Activated B cell treated with CpG ODN at 0.5 μM for 24 hours (primary cell): ENCODE results near the gene AKAP8L. TPM values are rescaled to one million over a fixed set of nuclear protein-coding genes. Genes with fewer than 3 reads are reported as not detected.

Source experiments
- ATAC-seq: fragments of 200-7000 bp; cut with Tn5 transposase; one replicate; pipeline ENCODE4 v1.10.0; 2021; ENCODE audit warnings: low read depth, mild to moderate bottlenecking, moderate library complexity
- CTCF ChIA-PET: fragments of 350-600 bp; sonication (Branson Sonifier 250); formaldehyde crosslinking; loops from one replicate; lab custom pipeline; 2021; ENCODE audit warnings: antibody characterized with exemption; lab: Charles Lee
- POLR2A ChIA-PET: fragments of 350-600 bp; sonication (Branson Sonifier 250); formaldehyde crosslinking; loops from one replicate; lab custom pipeline; 2021; ENCODE audit warnings: antibody characterized with exemption; lab: Charles Lee
- DNase-seq: peaks from one replicate; pipeline ENCODE4 v3.0.0; 2022
- H3K27ac Mint-ChIP-seq: one replicate; pipeline ENCODE4 v1.8.0; 2020; ENCODE audit warnings: mixed read lengths
- H3K27me3 Mint-ChIP-seq: one replicate; pipeline ENCODE4 v1.8.0; 2021; ENCODE audit warnings: mixed read lengths
- H3K36me3 Mint-ChIP-seq: one replicate; pipeline ENCODE4 v1.8.0; 2021; ENCODE audit warnings: low read depth, mixed read lengths
- H3K4me1 Mint-ChIP-seq: one replicate; pipeline ENCODE4 v1.8.0; 2021; ENCODE audit warnings: mixed read lengths
- H3K4me3 Mint-ChIP-seq: one replicate; pipeline ENCODE4 v1.8.0; 2020; ENCODE audit warnings: mild to moderate bottlenecking, mixed read lengths
- H3K9me3 Mint-ChIP-seq: one replicate; pipeline ENCODE4 v1.8.0; 2020; ENCODE audit warnings: mixed read lengths
- intact Hi-C: fragments of 100-400 bp; cut with micrococcal nuclease; formaldehyde crosslinking; loops from one replicate; pipeline ENCODE4 v1.15.1; 2024
- total RNA-seq: library from RNA; stranded (reverse); gene quantifications from 2 replicates; pipeline ENCODE4 v1.2.3, GENCODE V29; 2022
- TF ChIP-seq, protein P1 (sequence below): fragments of 200-600 bp; IDR thresholded peaks from one replicate; pipeline ENCODE4 v1.8.0; 2022; ENCODE audit warnings: antibody characterized with exemption, mild to moderate bottlenecking

AKAP8L gene, protein sequence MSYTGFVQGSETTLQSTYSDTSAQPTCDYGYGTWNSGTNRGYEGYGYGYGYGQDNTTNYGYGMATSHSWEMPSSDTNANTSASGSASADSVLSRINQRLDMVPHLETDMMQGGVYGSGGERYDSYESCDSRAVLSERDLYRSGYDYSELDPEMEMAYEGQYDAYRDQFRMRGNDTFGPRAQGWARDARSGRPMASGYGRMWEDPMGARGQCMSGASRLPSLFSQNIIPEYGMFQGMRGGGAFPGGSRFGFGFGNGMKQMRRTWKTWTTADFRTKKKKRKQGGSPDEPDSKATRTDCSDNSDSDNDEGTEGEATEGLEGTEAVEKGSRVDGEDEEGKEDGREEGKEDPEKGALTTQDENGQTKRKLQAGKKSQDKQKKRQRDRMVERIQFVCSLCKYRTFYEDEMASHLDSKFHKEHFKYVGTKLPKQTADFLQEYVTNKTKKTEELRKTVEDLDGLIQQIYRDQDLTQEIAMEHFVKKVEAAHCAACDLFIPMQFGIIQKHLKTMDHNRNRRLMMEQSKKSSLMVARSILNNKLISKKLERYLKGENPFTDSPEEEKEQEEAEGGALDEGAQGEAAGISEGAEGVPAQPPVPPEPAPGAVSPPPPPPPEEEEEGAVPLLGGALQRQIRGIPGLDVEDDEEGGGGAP
- total RNA-seq: 126 and 163 TPM in 2 replicates

DNA sequence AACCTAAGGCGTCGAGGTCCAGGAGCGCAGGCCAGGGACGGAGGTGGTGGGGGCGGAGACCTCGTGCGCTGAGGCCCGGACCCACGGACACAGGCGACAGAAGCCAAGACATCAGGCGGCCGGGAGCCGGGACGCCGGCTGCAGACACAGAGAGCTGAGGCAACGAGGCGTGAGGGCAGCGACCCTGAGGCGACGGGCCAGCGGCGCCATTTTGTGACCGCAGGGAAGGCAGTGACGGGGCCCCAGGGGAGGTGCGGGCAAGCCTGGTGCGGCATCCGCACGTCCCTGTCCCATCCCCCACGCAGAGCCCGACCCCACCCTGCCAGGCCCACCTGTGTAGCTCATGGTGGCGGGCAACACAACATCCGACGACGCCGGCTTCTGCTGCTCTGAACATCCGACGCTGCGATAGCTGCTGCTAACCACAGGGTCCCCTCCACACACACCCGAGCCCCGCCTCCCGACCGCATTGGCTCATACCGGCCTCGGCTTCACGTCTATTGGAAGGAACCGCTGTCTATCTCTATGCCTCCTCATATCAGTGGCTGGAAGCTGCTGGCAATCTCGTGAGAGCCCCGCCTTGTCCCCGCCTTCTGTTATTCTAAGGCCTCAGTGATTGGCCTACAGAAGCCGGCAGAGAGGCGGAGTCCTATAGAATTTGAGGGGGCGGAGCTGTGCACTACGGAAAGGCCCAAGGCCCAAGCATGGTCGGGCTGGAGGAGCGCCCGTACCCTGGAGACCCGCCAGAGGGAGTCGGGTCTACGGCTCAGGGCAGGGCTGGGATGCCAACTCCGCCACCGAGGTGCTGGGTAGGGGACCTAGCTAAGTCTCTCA, at the start of gene AKAP8L:
TSS of gene AKAP8L (minus strand) at position 410 of the 834 bp plus-strand sequence. CDS start at position 345, 65 bp downstream.
- Mint-ChIP-seq H3K4me3 (peak within 1 kb of the TSS; percentile 99), H3K36me3 (peaks cover 47% of the 10 kb centered on the region), H3K9me3 (no peaks in the 10 kb centered on the region), H3K27me3 (no peaks in the 10 kb centered on the region), H3K27ac (peak within 1 kb of the TSS; percentile 99), H3K4me1 (peaks cover 42% of the 10 kb centered on the region)
- TF ChIP-seq, protein P1, sequence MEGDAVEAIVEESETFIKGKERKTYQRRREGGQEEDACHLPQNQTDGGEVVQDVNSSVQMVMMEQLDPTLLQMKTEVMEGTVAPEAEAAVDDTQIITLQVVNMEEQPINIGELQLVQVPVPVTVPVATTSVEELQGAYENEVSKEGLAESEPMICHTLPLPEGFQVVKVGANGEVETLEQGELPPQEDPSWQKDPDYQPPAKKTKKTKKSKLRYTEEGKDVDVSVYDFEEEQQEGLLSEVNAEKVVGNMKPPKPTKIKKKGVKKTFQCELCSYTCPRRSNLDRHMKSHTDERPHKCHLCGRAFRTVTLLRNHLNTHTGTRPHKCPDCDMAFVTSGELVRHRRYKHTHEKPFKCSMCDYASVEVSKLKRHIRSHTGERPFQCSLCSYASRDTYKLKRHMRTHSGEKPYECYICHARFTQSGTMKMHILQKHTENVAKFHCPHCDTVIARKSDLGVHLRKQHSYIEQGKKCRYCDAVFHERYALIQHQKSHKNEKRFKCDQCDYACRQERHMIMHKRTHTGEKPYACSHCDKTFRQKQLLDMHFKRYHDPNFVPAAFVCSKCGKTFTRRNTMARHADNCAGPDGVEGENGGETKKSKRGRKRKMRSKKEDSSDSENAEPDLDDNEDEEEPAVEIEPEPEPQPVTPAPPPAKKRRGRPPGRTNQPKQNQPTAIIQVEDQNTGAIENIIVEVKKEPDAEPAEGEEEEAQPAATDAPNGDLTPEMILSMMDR: no peak
- intact Hi-C loops: loop anchor here (1.0 to 2.0 kb wide), 10 partner anchors 14 to 293 kb away; partner anchors contain the start of genes AKAP8, BRD4, RASAL3 and WIZ
- DNase-seq: peak; percentile 94
- ChIA-PET POLR2A (interaction anchor here (0.5 to 3.5 kb wide), 25 partner anchors 9 to 948 kb away, joined by 3 to 82 read pairs (median 4); partner anchors contain the start of genes AKAP8, BRD4 and FAM32A), CTCF (interaction anchor here (0.7 to 7.0 kb wide), 21 partner anchors 9 to 326 kb away, joined by 3 to 87 read pairs (median 5); partner anchors contain the start of gene AKAP8)
- peak; percentile 92 for ATAC-seq

DNA sequence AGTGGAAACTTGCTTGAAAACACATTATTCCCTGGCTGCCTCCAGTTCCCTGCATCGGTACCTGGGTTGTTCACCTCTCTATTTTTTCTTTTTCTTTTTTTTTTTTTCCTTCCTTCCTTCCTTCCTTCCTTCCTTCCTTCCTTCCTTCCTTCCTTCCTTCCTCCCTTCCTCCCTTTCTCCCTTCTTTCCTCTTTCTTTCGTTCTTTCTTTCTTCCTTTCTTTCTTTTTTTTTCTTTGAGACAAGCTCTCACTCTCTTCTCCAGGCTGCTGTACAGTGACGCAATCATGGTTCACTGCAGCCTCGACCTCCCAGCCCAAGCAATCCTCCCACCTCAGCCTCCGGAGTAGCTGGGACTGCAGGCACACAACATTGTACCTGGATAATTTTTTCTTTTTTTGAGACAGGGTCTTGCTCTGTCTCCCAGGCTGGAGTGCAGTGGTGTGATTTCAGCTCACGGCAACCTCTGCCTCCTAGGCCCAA, 49.0 kb upstream of the AKAP8L start:
- H3K27ac Mint-ChIP-seq: no peak overlapping the region
- POLR2A ChIA-PET: interaction anchor here (0.6 to 1.3 kb wide), 3 partner anchors 48 to 369 kb away, joined by 3 read pairs; no protein-coding TSS in a partner anchor
- H3K27me3 Mint-ChIP-seq: peaks cover 15% of the 10 kb centered on the region
- intact Hi-C loops: loop anchor here (10.0 kb wide), 1 partner anchor 87 kb away; no protein-coding TSS in a partner anchor
- H3K9me3 Mint-ChIP-seq: no peaks in the 10 kb centered on the region
- H3K4me3 Mint-ChIP-seq: no peak overlapping the region
- DNase-seq (no peak), ATAC-seq (no peak)
- peaks cover 8% of the 10 kb centered on the region for H3K36me3 Mint-ChIP-seq
- CTCF ChIA-PET: interaction anchor here (1.4 kb wide), 1 partner anchor 49 kb away, joined by 4 read pairs; the partner anchor contains the start of gene AKAP8L
- H3K4me1 Mint-ChIP-seq: peaks cover 46% of the 10 kb centered on the region
- TF ChIP-seq, protein P1: no peak

DNA sequence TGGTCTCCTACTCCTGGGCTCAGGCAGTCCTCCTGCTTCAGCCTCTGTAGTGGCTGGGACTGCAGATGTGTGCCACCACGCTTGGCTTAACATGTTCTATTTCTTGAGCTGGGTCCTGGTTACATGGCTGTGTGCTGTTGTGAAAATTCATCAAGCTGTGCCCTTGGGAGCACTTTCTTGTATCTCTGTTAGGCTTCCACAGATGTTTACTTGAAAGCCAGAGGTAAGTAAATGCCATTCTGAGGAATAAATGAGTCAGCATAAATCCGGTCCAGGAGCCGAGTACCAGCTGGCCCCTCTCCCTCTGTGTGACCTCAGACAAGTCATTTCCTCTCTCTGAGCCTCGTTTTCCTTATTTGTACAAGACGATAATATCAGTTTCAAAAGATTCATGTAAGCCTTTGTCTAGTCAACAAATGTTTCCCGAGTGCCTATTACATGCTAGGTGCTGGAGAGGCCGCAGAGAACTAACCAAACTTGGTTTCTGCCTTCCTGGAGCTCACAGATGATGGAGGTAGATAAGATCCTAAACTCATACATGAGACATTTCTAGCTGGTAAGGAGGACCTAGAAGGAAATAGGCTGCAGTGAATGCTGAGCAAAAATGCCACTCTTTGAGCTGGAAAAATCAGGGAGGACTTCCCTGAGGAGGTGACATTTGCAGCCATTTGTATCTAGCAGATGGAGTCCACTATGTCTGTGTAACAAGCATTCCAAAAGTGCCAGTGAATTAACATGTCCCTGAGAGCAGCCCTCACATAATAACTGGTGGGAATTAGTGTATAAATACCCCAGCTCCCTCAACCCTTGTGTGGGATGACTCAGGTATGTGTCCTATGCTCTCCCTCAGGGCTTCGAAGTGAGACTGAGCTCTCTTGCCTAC, 48.3 kb upstream of the AKAP8L start:
- DNase-seq (no peak), ATAC-seq (no peak)
- CTCF ChIA-PET: interaction anchor here (1.4 to 1.5 kb wide), 2 partner anchors 48 to 89 kb away, joined by 3 to 4 read pairs; partner anchors contain the start of gene AKAP8L
- POLR2A ChIA-PET: interaction anchor here (0.6 to 1.3 kb wide), 4 partner anchors 12 to 370 kb away, joined by 3 read pairs; no protein-coding TSS in a partner anchor
- Mint-ChIP-seq H3K4me1 (peaks cover 50% of the 10 kb centered on the region), H3K27me3 (peaks cover 15% of the 10 kb centered on the region), H3K4me3 (peak overlapping the region; percentile 50), H3K9me3 (no peaks in the 10 kb centered on the region), H3K36me3 (peaks cover 13% of the 10 kb centered on the region), H3K27ac (peak overlapping the region; percentile 12)
- TF ChIP-seq, protein P1: no peak
- intact Hi-C loops: loop anchor here (10.0 kb wide), 1 partner anchor 88 kb away; no protein-coding TSS in a partner anchor
